Measurements from ENCODE around the gene FMN2. TPM values are rescaled to one million over a fixed set of nuclear protein-coding genes. Genes with fewer than 3 reads are reported as not detected.

The FMN2 gene
- total RNA-seq, 2 experiments from 2014 or later: not detected

GRCh38 chr1:240134113-240134512 lies 42.4 kb downstream of the FMN2 start:
- no peak for TF ChIP-seq CTCF (IDR thresholded peaks at IDR 0.05)
- POLR2A ChIA-PET: no interaction called here
- no peak for ATAC-seq (ENCODE audit: poor library complexity)

GRCh38 chr1:240134596-240134995 lies 42.9 kb downstream of the FMN2 start:
- Mint-ChIP-seq H3K27ac (no peak overlapping the region), H3K4me1 (ENCODE audit: low read depth) (no peaks in the 10 kb centered on the region), H3K4me3 (no peak overlapping the region), H3K27me3 (no peaks in the 10 kb centered on the region), H3K36me3 (ENCODE audit: low read depth) (no peaks in the 10 kb centered on the region), H3K9me3 (no peaks in the 10 kb centered on the region)
- H3K27ac ChIP-seq (ENCODE audit: low read depth in 1 of 2, low read length in 2 of 2): no peak overlapping the region
- ChIA-PET POLR2A (no interaction called here), CTCF (no interaction called here)
- DNase-seq (no peak), ATAC-seq (ENCODE audit: poor library complexity) (no peak)
- no peak for TF ChIP-seq CTCF (IDR thresholded peaks at IDR 0.05)
- no peaks in the 10 kb centered on the region for H3K9me3 ChIP-seq (ENCODE audit: control insufficient read depth in 1 of 2, insufficient read depth in 1 of 2, low read length in 2 of 2)
- H3K27me3 ChIP-seq (ENCODE audit: control insufficient read depth in 1 of 2, insufficient read depth in 2 of 2, low read length in 2 of 2): no peaks in the 10 kb centered on the region
- H3K36me3 ChIP-seq (ENCODE audit: insufficient read depth, low read length): no peaks in the 10 kb centered on the region
- intact Hi-C loops (cut with DNase I, micrococcal nuclease): no loop called here
- no peaks in the 10 kb centered on the region for H3K4me1 ChIP-seq (ENCODE audit: insufficient read depth, low read length)
- H3K4me3 ChIP-seq (ENCODE audit: low read length): no peak overlapping the region

More at GRCh38 chr1:240134113-240134512, 42.4 kb downstream of the FMN2 start:
- Histone ChIP-seq H3K27ac (ENCODE audit: low read depth in 1 of 2, low read length in 2 of 2) (no peak overlapping the region), H3K36me3 (ENCODE audit: insufficient read depth, low read length) (no peaks in the 10 kb centered on the region), H3K4me1 (ENCODE audit: insufficient read depth, low read length) (no peaks in the 10 kb centered on the region), H3K9me3 (ENCODE audit: control insufficient read depth in 1 of 2, insufficient read depth in 1 of 2, low read length in 2 of 2) (no peaks in the 10 kb centered on the region), H3K4me3 (ENCODE audit: low read length) (no peak overlapping the region), H3K27me3 (ENCODE audit: control insufficient read depth in 1 of 2, insufficient read depth in 2 of 2, low read length in 2 of 2) (no peaks in the 10 kb centered on the region)
- intact Hi-C loops (cut with DNase I, micrococcal nuclease): no loop called here
- Mint-ChIP-seq H3K27ac (no peak overlapping the region), H3K27me3 (no peaks in the 10 kb centered on the region), H3K4me1 (ENCODE audit: low read depth) (no peaks in the 10 kb centered on the region), H3K36me3 (ENCODE audit: low read depth) (no peaks in the 10 kb centered on the region), H3K9me3 (no peaks in the 10 kb centered on the region), H3K4me3 (no peak overlapping the region)
- DNase-seq: no peak
- CTCF ChIA-PET: no interaction called here

GRCh38 chr1:240136402-240136801 lies 44.7 kb downstream of the FMN2 start:
- intact Hi-C loops (cut with DNase I, micrococcal nuclease): no loop called here

More at GRCh38 chr1:240136402-240136801, 44.7 kb downstream of the FMN2 start:
- Histone ChIP-seq H3K9me3 (ENCODE audit: control insufficient read depth in 1 of 2, insufficient read depth in 1 of 2, low read length in 2 of 2) (no peaks in the 10 kb centered on the region), H3K27ac (ENCODE audit: low read depth in 1 of 2, low read length in 2 of 2) (no peak overlapping the region), H3K4me1 (ENCODE audit: insufficient read depth, low read length) (no peaks in the 10 kb centered on the region), H3K36me3 (ENCODE audit: insufficient read depth, low read length) (no peaks in the 10 kb centered on the region), H3K27me3 (ENCODE audit: control insufficient read depth in 1 of 2, insufficient read depth in 2 of 2, low read length in 2 of 2) (no peaks in the 10 kb centered on the region), H3K4me3 (ENCODE audit: low read length) (no peak overlapping the region)
- H3K4me3 Mint-ChIP-seq: no peak overlapping the region
- no peak overlapping the region for H3K27ac Mint-ChIP-seq
- ChIA-PET CTCF (no interaction called here), POLR2A (no interaction called here)
- no peaks in the 10 kb centered on the region for H3K4me1 Mint-ChIP-seq (ENCODE audit: low read depth)
- no peaks in the 10 kb centered on the region for H3K9me3 Mint-ChIP-seq
- DNase-seq (no peak), ATAC-seq (ENCODE audit: poor library complexity) (no peak)
- H3K27me3 Mint-ChIP-seq: no peaks in the 10 kb centered on the region
- no peak for TF ChIP-seq CTCF (IDR thresholded peaks at IDR 0.05)
- H3K36me3 Mint-ChIP-seq (ENCODE audit: low read depth): no peaks in the 10 kb centered on the region
